ENCODE results near the gene SNX32.
A peak's percentile ranks its signal among the peaks of the same experiment; 100 is the strongest.

SNX32 gene

GRCh38 chr11:65873318-65874156 lies 39.8 kb downstream of the SNX32 start:
- TF ChIP-seq CTCF (IDR thresholded peaks at IDR 0.05; ENCODE audit: low read depth, low read length): no peak
- peak; percentile 83 for DNase-seq (ENCODE audit: extremely low read depth, low read depth)

GRCh38 chr11:65879617-65880016 lies 45.9 kb downstream of the SNX32 start, which contains the start of gene CTSW:
CTSW (plus strand) TSS chr11:65879837; CDS start chr11:65879855, 18 bp downstream.
- no peak for DNase-seq (ENCODE audit: extremely low read depth, low read depth)
- no peak for TF ChIP-seq CTCF (IDR thresholded peaks at IDR 0.05; ENCODE audit: low read depth, low read length)

GRCh38 chr11:65880027-65880426 lies 46.3 kb downstream of the SNX32 start:
- no peak for DNase-seq (ENCODE audit: extremely low read depth, low read depth)
- TF ChIP-seq CTCF (IDR thresholded peaks at IDR 0.05; ENCODE audit: low read depth, low read length): no peak

GRCh38 chr11:65880844-65881421 lies 47.2 kb downstream of the SNX32 start:
- no peak for TF ChIP-seq CTCF (IDR thresholded peaks at IDR 0.05; ENCODE audit: low read depth, low read length)
- DNase-seq (ENCODE audit: extremely low read depth, low read depth): no peak

GRCh38 chr11:65882120-65883057 lies 48.6 kb downstream of the SNX32 start:
- DNase-seq (ENCODE audit: extremely low read depth, low read depth): no peak
- no peak for TF ChIP-seq CTCF (IDR thresholded peaks at IDR 0.05; ENCODE audit: low read depth, low read length)

GRCh38 chr11:65883058-65883761 lies 49.4 kb downstream of the SNX32 start:
- TF ChIP-seq CTCF (IDR thresholded peaks at IDR 0.05; ENCODE audit: low read depth, low read length): no peak

More at GRCh38 chr11:65883058-65883761, 49.4 kb downstream of the SNX32 start:
- no peak for DNase-seq (ENCODE audit: extremely low read depth, low read depth)
